GM21526 (cell line): Measurements from ENCODE around the gene CCDC33.

Experiments used
- ATAC-seq: cut with Tn5 transposase; IDR thresholded peaks from one replicate; pipeline ENCODE4 v1.9.1; 2021; ENCODE audit warnings: moderate library complexity; ENCODE audit not compliant: unreplicated experiment, low FRiP score

CCDC33 gene

DNA sequence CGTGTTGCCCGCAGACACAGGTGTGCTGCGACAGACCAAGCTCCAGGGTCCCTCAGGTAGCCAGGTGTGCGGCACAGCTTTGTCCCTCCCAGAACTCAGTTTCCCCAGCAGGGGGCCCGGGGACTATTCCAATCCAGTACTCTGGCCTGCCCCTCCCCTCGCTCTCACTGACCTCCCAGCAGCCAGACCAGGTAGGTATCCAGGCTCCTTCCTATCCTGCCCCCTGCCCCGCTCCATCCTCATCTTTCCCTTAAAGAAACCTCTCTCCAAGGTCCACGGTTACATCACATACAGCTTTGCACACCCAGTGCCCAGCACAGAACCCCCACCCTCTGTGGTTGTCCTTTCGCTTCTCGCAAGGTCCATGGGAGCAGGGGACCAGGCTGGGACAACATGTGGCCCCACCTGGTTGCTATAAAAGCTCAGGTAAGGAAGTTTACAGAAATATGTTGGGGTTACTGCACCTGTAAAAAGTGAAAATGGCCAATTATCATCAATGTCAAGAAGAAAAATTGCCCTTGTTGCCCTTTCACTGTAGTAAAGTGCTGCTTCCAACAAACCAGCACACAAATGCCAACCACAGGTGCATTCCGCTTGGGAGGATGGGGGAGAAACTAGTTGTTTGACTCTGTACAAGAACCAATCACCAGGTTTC, 138.6 kb downstream of the CCDC33 start:
- no peak for ATAC-seq

DNA sequence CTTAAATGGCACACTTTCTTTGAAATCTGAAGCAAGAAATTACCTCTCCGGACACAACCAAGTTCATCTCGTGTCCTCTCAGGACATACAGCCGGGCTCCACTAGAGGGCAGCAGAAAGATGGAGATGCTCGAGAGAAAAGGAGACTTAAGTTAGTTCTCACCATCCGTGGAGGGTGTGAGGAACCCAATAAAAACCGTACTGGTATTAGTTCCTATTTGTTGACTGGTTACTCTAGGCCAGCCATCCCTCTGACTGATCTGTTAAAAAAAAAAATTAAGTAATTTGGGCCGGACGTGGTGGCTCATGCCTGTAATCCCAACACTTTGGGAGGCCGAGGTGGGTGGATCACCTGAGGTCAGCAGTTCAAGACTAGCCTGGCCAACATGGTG, 139.2 kb downstream of the CCDC33 start:
- no peak for ATAC-seq

DNA sequence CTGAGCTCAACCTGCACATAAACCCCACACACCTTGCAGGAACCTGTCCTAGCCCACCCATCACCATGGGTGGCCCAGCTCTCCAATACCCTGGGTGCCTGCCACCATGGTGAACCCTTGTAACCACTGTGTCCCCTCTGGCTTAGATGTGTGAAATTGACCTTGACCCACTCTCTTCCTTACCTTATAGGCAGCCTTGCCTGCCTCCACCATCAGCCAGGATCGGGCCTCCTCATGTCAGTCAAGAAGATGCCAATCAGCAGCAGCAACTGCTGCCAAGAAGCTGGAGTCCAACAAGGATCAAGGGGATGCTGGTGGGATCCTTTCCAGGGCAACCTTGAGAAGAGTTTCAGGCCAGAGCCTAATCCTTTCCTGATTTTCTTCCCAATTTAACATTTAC, 140.1 kb downstream of the CCDC33 start:
- ATAC-seq = no peak

DNA sequence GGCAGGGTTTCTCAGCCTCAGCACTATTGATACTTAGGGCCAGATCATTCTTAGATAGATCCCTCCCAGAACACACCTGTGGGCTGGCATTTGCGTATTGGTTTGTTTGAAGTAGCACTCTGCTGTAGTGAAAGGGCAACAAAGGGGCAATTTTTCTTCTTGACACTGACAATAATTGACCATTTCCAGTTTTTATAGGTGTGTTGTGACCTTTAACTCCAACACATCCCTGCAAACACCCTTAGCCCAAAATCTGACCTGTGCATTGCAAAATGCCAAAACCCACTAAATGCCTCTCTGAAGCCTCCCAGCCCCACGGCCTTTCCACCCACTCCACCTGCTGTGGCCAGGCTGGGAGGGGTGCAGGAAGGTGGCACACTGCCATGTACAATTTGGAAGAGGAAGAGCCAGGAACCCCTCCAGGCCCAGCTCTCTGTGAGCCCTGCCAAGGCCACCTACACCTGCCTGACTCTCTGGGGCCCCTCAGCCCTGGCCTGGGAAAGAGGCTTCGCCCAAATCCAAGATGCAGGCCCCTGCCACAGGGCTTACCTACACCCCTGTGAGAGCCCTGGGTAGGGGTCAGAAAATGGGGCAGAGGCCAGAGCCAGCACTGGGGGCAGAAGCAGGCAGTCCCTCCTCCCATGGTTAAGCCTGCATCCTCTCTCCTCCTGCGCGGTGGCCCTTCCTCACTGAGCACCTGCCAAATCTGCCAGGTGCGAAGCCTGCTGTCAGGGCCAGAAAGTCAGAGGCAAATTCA, 140.9 kb downstream of the CCDC33 start:
- no peak for ATAC-seq

DNA sequence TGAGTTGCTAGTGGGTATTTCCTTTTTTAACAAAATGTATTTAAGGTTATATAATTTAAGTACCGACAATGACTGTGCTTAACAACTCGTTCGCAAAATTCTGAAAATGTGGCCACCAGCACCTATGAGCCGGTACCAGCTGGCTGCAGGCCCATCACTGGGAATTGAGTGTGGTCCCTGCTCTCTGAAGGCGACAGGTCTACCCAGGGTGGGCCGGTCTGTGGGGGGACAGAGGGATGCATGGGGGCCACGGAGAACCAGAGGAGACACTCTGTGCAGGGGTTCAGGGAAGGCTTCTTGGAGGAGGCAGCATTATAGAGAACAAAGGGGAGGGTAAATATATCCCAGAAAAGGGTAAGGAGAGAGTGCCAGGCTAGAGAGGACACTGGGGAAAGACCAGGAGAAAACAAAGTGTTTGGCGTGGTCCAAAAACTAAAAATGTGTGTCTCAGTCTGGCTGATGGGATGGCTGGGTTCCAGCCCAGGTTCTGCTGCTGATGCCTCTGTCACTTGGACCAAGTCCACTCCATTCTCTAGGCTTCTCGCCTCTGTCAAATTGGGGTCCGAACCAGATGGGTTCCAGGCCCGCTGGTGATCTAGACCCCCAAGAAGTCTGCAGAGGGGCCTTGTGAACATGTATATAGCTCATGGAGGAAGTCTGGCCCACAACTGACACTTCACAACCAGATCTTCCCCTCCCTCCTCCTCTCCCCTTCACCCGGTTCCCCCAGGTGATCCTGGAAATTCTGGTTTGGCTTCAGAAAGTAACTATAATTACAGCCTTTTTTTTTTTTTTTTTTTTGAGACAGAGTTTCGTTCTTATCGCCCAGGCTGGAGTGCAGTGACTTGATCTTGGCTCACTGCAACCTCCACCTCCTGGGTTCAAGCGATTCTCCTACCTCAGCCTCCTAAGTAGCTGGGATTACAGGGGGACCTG, 142.0 kb downstream of the CCDC33 start:
- no peak for ATAC-seq

DNA sequence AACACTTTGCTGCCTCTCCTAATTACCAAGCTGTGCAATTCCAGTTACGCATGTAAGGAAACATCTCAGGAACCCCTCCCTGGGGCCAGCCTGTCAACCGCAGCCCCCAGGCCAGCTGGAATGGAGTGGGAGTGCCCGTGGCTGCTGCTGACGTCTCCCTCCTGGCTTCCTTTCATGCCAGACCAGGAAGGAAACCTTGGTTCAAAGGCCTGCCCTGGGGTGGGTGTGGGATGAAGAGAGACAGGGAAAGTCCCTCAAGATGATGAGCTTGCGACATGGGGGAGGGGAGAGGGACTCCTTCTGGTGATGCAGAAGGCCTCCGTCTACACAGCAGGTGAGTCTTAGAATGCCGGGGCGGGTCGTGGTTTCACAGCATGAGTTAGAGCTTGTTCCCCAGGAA, 142.7 kb downstream of the CCDC33 start:
- ATAC-seq = no peak

DNA sequence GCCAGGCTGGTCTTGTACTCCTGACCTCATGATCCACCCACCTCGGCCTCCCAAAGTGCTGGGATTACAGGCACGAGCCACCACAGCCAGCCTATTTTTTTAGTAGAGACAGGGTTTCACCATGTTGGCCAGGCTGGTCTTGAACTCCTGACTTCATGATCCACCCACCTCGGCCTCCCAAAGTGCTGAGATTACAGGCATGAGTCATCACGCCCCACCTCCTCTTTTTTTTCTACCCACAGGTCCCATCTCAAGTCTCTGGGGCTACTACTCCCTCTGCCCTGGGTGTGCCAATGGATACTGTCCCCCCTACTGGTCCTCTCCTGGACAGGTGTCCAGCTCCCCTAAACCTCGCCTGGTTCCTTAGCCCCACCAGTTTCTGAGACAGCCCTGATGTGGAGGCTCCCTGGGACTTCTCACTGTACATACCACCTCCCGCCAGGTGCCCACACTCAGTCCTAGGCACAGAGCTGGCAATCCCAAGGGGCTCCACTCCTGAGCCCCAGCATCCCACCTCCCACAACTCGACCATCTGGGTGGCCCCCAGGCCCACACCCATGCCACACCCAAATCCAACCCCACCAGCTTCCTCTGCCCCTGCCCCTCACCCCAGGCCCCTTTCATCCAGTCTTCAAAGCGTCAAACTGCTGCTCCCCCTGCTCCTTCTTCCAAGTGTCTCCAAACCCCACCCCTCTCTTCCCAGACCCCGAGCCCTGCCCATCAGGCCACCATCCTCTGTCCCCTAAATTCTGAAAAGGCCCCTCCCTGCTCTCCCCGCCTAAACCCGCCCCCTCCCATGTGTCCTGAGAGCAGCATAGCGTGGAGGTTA, 144.4 kb downstream of the CCDC33 start:
- ATAC-seq = no peak

DNA sequence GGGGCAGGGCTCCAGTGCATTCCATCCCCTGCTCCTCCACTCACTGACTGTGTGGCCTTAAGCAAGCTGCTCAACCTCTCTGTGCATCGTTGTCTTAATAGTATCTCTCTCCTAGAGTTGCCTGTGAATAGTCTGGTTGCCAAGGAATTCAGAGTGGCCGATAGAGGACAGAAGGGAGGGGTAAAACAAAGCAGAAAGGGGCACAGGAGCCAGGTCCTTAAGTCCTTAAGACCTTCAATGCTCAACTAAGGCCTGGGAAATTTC, 145.0 kb downstream of the CCDC33 start:
- ATAC-seq = no peak

DNA sequence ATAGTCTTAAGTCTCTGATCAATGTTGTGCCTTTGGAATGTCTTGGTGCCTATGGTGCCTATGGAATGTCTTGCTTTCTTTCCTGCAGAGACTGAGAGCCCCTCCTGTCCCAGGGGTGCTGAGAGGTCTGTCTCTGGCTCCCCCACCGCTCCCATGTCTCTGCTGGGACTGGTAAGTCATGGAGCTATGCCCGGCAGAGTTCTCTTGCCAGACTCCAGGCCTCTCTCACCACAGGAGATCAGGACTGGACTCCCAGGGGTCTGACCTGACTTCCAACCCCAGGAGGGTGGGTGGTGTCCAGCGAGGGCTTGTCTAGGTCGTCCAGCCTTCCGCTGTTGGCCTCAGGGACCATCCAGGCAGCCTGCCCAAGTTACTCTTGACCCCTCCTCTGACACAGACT, 145.4 kb downstream of the CCDC33 start:
- ATAC-seq = no peak

DNA sequence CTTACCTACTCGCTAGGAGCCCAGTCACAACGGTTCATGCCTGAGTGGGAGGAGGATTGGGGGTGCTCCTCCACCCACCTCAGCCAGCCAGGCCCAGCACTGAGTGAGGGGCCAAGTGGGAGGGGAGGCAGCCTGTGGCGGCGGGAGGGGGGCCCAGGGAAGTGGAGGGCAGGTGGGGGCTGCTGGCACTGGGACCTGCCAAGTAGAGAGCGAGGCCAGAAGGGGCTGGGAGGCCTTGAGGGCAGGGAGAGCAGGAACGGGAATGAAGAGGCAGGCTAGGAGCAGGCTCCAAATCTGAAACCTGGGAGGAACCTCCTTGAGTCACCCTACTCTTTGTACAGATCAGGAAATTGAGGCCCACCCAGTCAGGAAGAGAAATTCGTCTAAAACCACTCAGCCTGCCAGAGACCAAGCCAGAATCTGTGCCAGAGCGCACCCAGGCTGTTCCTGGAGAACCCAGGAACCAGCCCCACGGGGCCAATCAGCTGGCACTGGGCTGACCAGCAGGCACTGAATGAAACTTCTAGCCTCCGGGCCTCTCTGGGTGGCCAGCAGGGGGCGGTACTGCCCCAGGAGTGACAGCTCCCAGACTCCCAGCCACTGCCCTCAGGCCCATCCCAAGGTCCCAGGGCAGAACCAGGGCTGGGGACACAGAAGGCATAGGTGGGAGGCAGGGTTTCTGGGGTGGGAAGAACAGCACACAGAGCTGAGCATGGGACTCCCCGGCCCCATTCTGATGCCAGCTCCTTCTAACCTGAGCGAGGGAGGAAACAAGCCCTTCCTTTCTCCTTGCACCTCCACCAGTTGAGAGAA, 146.1 kb downstream of the CCDC33 start:
- no peak for ATAC-seq

DNA sequence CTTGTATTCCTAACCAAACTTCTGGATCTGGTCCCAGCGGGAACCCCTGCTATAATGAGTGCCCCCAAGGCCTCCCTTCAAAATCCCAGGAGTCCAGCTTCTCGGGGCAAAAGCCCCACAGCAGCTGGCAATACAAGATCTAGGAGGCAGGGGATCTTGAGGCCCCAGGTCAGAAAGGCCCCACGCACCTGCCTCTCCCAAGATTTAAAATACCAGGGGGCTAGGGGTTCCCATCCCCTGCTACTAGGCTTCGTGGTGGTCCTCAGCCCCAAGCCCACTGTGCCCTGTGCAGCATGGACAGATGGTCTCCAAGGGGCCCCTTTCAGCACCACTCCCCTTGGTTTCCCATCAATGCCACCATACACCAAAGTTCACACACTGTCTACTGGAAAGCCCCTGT, 147.2 kb downstream of the CCDC33 start:
- peak; percentile 3 for ATAC-seq

DNA sequence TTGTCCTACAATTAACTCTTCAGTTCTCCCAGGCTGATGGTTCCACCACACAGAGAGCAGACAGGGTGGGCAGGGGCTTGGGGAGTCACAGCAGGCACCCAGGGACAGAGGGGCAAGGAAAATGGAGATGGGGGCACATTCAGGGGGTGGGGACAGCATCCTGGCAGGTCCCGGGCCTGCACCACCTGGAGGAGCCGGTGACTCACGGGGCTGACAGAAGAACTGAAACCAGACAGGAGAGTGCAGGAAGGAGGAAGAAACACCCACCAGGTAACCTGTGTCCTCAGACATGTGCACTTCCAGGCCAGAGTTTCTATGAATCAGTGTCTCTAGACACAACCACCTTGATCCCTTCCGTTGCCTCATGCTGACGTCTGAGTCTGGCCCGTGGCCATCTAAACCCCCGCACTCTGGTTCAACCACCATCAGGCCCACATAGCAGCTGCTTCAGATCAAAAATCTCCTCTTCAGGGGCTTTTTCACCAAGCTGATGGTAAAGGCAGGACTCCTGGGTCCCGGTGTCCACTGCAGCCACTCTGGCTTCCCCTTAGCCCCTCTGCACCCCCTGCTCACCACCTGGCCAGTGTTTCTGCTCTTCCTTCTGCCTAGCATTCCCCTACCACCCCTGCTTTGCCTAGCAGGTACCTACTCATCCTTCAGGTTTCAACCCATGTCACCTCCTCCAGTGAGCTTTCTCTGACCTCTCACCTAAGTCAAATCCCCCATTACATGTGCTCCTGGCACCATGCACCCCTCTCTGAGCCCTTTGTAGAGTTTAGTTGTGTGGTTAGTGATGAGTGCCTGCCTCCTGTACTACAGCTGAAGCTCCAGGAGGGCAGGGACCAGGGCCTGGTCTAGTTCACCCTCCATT, 147.8 kb downstream of the CCDC33 start:
- peak; percentile 37 for ATAC-seq

DNA sequence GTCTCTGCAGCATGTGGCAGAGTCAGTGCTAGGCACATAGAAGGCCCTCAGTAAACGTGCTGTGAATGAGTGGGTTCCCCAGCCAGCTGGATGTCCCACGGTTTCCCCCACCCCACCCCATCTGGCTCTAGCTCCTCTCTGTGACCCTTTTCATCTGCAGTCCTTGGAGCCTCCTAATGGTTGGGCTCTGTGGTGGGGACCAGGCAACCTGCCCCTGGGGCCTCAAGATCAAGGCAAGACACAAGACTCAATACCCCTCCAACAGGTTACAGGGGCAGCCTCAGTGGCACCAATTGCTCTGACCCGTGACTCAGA, 148.4 kb downstream of the CCDC33 start:
- no peak for ATAC-seq

DNA sequence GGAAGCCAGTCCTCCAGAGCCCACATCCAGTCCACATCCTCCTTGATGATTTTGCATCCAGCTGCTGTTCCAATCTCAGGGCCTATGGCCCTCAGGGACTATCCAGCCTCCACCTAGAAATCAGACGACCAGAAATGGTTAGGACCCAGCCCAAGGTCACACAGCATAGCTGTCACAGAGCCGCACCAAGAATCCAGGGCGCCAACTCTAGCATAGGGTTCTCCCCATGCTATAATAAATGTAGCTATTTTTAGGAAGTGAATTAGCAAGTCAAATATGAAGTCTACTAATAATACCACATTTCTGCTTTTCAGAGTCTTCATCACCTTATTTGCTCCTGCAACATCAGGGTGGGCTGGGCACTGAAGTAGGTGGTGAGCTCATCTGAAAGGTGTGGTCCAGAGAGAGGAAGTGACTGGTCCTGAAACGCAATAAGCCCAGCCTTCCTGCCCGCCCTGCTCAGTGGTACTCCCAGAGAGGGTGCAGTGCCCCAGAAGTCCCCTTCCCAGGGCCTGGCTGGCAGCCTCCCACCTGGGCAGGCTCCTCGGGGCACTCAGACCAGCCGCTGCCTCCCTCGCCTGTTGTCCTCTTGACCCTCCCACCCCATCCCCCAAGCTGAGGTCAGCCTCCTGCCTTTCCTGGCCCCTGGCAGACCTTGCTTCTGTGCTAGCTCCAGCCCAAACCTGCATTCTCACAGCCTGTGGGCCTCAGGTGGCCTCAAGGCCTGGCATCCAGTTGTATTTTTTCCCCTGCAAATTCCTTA, 148.9 kb downstream of the CCDC33 start:
- ATAC-seq = peak; percentile 46

DNA sequence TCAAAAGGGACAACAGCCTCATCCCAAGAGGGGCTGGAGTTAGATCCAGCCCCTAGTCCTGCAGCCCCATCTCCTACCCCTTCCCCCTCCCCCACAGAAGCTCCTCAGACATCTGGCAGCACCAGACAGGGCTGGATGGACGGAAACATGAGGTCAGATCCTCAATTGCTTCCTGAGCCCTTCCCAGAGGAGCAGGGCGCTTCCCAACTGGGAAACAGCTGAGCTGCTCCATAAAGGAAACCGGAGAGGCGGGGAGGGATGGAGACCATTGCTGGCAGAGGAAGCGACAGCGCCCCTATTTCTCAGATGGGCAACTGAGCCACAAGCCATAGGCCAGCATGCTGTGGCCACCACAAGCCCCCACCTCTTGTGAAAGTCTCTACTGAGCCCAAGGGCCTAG, 149.6 kb downstream of the CCDC33 start:
- ATAC-seq = no peak
